HepG2 (cell line): Measurements from ENCODE around the gene HMGN1. TPM values are rescaled to one million over a fixed set of nuclear protein-coding genes. Genes with fewer than 3 reads are reported as not detected.

ENCODE experiments used
- BRD4 ChIP-seq: sonication (generic); formaldehyde crosslinking; IDR thresholded peaks from 2 replicates; pipeline ENCODE4 v1.4.0; 2020; ENCODE audit warnings: missing genetic modification reagents
- CSRNP1 ChIP-seq: sonication (generic); formaldehyde crosslinking; IDR thresholded peaks from 2 replicates; pipeline ENCODE4 v1.8.1; 2023; ENCODE audit warnings: mild to moderate bottlenecking, missing genetic modification reagents
- DNMT3B ChIP-seq: conservative IDR thresholded peaks from 2 replicates; pipeline ENCODE4 v1.6.1; 2016; ENCODE audit warnings: missing biosample characterization, control low read depth
- FOXC1 ChIP-seq: sonication (generic); formaldehyde crosslinking; IDR thresholded peaks from 2 replicates; pipeline ENCODE4 v1.8.0; 2022; ENCODE audit warnings: mild to moderate bottlenecking, missing genetic modification reagents, borderline replicate concordance
- FOXP4 ChIP-seq: sonication (generic); formaldehyde crosslinking; IDR thresholded peaks from 2 replicates; pipeline ENCODE4 v1.4.0; 2020; ENCODE audit warnings: missing genetic modification reagents
- HDAC1 ChIP-seq: sonication (generic); formaldehyde crosslinking; IDR thresholded peaks from 2 replicates; pipeline ENCODE4 v1.5.1; 2020; ENCODE audit warnings: mild to moderate bottlenecking, missing genetic modification reagents
- HINFP ChIP-seq: sonication (generic); formaldehyde crosslinking; IDR thresholded peaks from 2 replicates; pipeline ENCODE4 v1.4.0; 2020; ENCODE audit warnings: low read depth, mild to moderate bottlenecking, missing genetic modification reagents
- KMT2A ChIP-seq: sonication (generic); formaldehyde crosslinking; IDR thresholded peaks from 2 replicates; pipeline ENCODE4 v1.4.0; 2020; ENCODE audit warnings: missing genetic modification reagents
- MATR3 ChIP-seq: sonication (generic); formaldehyde crosslinking; IDR thresholded peaks from 2 replicates; pipeline ENCODE4 v1.4.0; 2020; ENCODE audit warnings: missing genetic modification reagents
- PHF5A ChIP-seq: IDR thresholded peaks from one replicate; pipeline ENCODE4 v1.6.1; 2018; ENCODE audit warnings: low read depth, missing genetic modification reagents; ENCODE audit not compliant: unreplicated experiment
- RARG ChIP-seq: sonication (generic); formaldehyde crosslinking; IDR thresholded peaks from 2 replicates; pipeline ENCODE4 v1.4.0; 2020; ENCODE audit warnings: low read depth, mild to moderate bottlenecking, missing genetic modification reagents
- TFDP2 ChIP-seq: sonication (generic); formaldehyde crosslinking; IDR thresholded peaks from 2 replicates; pipeline ENCODE4 v1.4.0; 2020; ENCODE audit warnings: missing genetic modification reagents
- ZFP62 ChIP-seq: sonication (generic); formaldehyde crosslinking; IDR thresholded peaks from 2 replicates; pipeline ENCODE4 v1.4.0; 2020; ENCODE audit warnings: missing genetic modification reagents
- ZNF329 ChIP-seq: sonication (generic); formaldehyde crosslinking; IDR thresholded peaks from 2 replicates; pipeline ENCODE4 v1.9.0; 2021; ENCODE audit warnings: low read depth, mild to moderate bottlenecking, missing genetic modification reagents
- ZNF816 ChIP-seq: sonication (generic); formaldehyde crosslinking; IDR thresholded peaks from 2 replicates; pipeline ENCODE4 v1.8.0; 2022; ENCODE audit warnings: missing genetic modification reagents, mild to moderate bottlenecking, borderline replicate concordance
- ZSCAN21 ChIP-seq: sonication (generic); formaldehyde crosslinking; IDR thresholded peaks from 2 replicates; pipeline ENCODE4 v1.8.0; 2022; ENCODE audit warnings: mild to moderate bottlenecking, missing genetic modification reagents, moderate library complexity, borderline replicate concordance
- polyA plus RNA-seq, 8 experiments: library from polyadenylated mRNA; depleted of rRNA in 3 of 8; stranded (reverse) in 7 of 8; unstranded in 1 of 8; fragments of >200 nt; fragmentation: Illumina TruSeq in 4 of 8; extraction: Trizol in 4 of 8; gene quantifications; 2 replicates each; pipeline versions ENCODE4 v1.2.1 to v1.2.3, GENCODE V29; 2011 to 2016; ENCODE audit warnings: low read depth in 4 of 8, missing spikeins in 1 of 8, mixed read lengths in 1 of 8; ENCODE audit not compliant: insufficient read depth in 1 of 8
- total RNA-seq, 5 experiments: library from RNA; depleted of rRNA; stranded (reverse); fragments of >200 nt; fragmentation: Illumina TruSeq; extraction: Trizol; gene quantifications; 2 replicates each; pipeline ENCODE4 v1.2.3, GENCODE V29; 2016; ENCODE audit warnings: low read depth in 1 of 5

The HMGN1 gene
- total and polyA plus RNA-seq, 2 of the 13 experiments (the other 11 are each of a cell fraction or from before 2014, with no cell fraction given) = 104 to 286 TPM

- peak; percentile 64; the same call in 1 of the 2 replicates for TF ChIP-seq CSRNP1 (CRISPR knock-in tag)
- TF ChIP-seq HDAC1 (CRISPR knock-in tag) = peak; percentile 32; the same call in 1 of the 2 replicates
- TF ChIP-seq KMT2A (CRISPR knock-in tag) = peak; percentile 62
- TF ChIP-seq ZSCAN21 (CRISPR knock-in tag) = peak; percentile 49; the same call in 1 of the 2 replicates
- TF ChIP-seq ZNF816 (CRISPR knock-in tag) = no peak
- TF ChIP-seq DNMT3B (CRISPR knock-in tag) = no peak
- TF ChIP-seq RARG (CRISPR knock-in tag) = no peak
- TF ChIP-seq ZNF329 = 0 out of 2 replicates have a peak, but pooled peaks have one; percentile 32
- TF ChIP-seq MATR3 (CRISPR knock-in tag) = no peak
- TF ChIP-seq FOXP4 (CRISPR knock-in tag) = no peak
- TF ChIP-seq TFDP2 (CRISPR knock-in tag) = 0 out of 2 replicates have a peak, but pooled peaks have one; percentile 33
- TF ChIP-seq HINFP (CRISPR knock-in tag) = no peak
- TF ChIP-seq PHF5A (CRISPR knock-in tag) = no peak
- no peak for TF ChIP-seq ZFP62 (CRISPR knock-in tag)
- TF ChIP-seq FOXC1 = no peak
- TF ChIP-seq BRD4 (CRISPR knock-in tag) = no peak
Measured at GRCh38 chr21:39348355-39349210, at the start of gene HMGN1 (continued).
